HepG2 (cell line): ENCODE measurements around the gene COPS8. TPM values are rescaled to one million over a fixed set of nuclear protein-coding genes. Genes with fewer than 3 reads are reported as not detected.
A peak's percentile ranks its signal among the peaks of the same experiment; 100 is the strongest.

Experiments
- ESRRA ChIP-seq: sonication (generic); formaldehyde crosslinking; IDR thresholded peaks from 2 replicates; pipeline ENCODE4 v1.5.1; 2020; ENCODE audit warnings: mild to moderate bottlenecking, low read depth, missing genetic modification reagents
- HOXD1 ChIP-seq: sonication (generic); formaldehyde crosslinking; IDR thresholded peaks from 2 replicates; pipeline ENCODE4 v1.5.0; 2020; ENCODE audit warnings: missing genetic modification reagents
- KLF12 ChIP-seq: sonication (generic); formaldehyde crosslinking; IDR thresholded peaks from 2 replicates; pipeline ENCODE4 v1.4.0; 2020; ENCODE audit warnings: missing genetic modification reagents, borderline replicate concordance
- NR2F2 ChIP-seq: IDR thresholded peaks from 2 replicates; pipeline ENCODE4 v1.6.1; 2012; ENCODE audit warnings: low read depth, inconsistent platforms, borderline replicate concordance
- POLR2G ChIP-seq: fragments of 200-400 bp; formaldehyde crosslinking; IDR thresholded peaks from 2 replicates; pipeline ENCODE4 v1.6.1; 2018; ENCODE audit warnings: mild to moderate bottlenecking, low read depth, low read length, moderate library complexity
- SALL1 ChIP-seq: sonication (generic); formaldehyde crosslinking; IDR thresholded peaks from 2 replicates; pipeline ENCODE4 v1.8.0; 2022; ENCODE audit warnings: mild to moderate bottlenecking, missing genetic modification reagents
- STAG1 ChIP-seq: sonication (generic); formaldehyde crosslinking; IDR thresholded peaks from 2 replicates; pipeline ENCODE4 v1.4.0; 2020; ENCODE audit warnings: missing genetic modification reagents
- ZNF468 ChIP-seq: sonication (generic); formaldehyde crosslinking; IDR thresholded peaks from 2 replicates; pipeline ENCODE4 v1.8.0; 2022; ENCODE audit warnings: mild to moderate bottlenecking, moderate library complexity, missing genetic modification reagents
- ZNF550 ChIP-seq: sonication (generic); formaldehyde crosslinking; IDR thresholded peaks from 2 replicates; pipeline ENCODE4 v1.4.0; 2020; ENCODE audit warnings: mild to moderate bottlenecking, missing genetic modification reagents, borderline replicate concordance
- ZNF841 ChIP-seq: sonication (generic); formaldehyde crosslinking; IDR thresholded peaks from 2 replicates; pipeline ENCODE4 v1.8.1; 2023; ENCODE audit warnings: missing genetic modification reagents, borderline replicate concordance
- polyA plus RNA-seq, 8 experiments: library from polyadenylated mRNA; depleted of rRNA in 3 of 8; stranded (reverse) in 7 of 8; unstranded in 1 of 8; fragments of >200 nt; fragmentation: Illumina TruSeq in 4 of 8; extraction: Trizol in 4 of 8; gene quantifications; 2 replicates each; pipeline versions ENCODE4 v1.2.1 to v1.2.3, GENCODE V29; 2011 to 2016; ENCODE audit warnings: low read depth in 4 of 8, missing spikeins in 1 of 8, mixed read lengths in 1 of 8; ENCODE audit not compliant: insufficient read depth in 1 of 8
- total RNA-seq, 5 experiments: library from RNA; depleted of rRNA; stranded (reverse); fragments of >200 nt; fragmentation: Illumina TruSeq; extraction: Trizol; gene quantifications; 2 replicates each; pipeline ENCODE4 v1.2.3, GENCODE V29; 2016; ENCODE audit warnings: low read depth in 1 of 5
- TF ChIP-seq, protein P1 (sequence below): sonication (generic); formaldehyde crosslinking; IDR thresholded peaks from 2 replicates; pipeline ENCODE4 v1.4.0; 2020; ENCODE audit warnings: low read depth, missing genetic modification reagents
- TF ChIP-seq, protein P2 (sequence below): sonication (generic); formaldehyde crosslinking; IDR thresholded peaks from 2 replicates; pipeline ENCODE4 v1.8.0; 2022; ENCODE audit warnings: missing genetic modification reagents, mild to moderate bottlenecking, inconsistent platforms, borderline replicate concordance
- TF ChIP-seq, protein P3 (sequence below): sonication (generic); formaldehyde crosslinking; IDR thresholded peaks from 2 replicates; pipeline ENCODE4 v1.5.0; 2020; ENCODE audit warnings: mild to moderate bottlenecking, missing genetic modification reagents, borderline replicate concordance
- TF ChIP-seq, protein P4 (sequence below): sonication (generic); formaldehyde crosslinking; IDR thresholded peaks from 2 replicates; pipeline ENCODE4 v1.4.0; 2020; ENCODE audit warnings: mild to moderate bottlenecking, missing genetic modification reagents

COPS8 gene
- total and polyA plus RNA-seq, 2 of the 13 experiments (the other 11 are each of a cell fraction or from before 2014, with no cell fraction given), result 86.3 to 96.6 TPM

DNA sequence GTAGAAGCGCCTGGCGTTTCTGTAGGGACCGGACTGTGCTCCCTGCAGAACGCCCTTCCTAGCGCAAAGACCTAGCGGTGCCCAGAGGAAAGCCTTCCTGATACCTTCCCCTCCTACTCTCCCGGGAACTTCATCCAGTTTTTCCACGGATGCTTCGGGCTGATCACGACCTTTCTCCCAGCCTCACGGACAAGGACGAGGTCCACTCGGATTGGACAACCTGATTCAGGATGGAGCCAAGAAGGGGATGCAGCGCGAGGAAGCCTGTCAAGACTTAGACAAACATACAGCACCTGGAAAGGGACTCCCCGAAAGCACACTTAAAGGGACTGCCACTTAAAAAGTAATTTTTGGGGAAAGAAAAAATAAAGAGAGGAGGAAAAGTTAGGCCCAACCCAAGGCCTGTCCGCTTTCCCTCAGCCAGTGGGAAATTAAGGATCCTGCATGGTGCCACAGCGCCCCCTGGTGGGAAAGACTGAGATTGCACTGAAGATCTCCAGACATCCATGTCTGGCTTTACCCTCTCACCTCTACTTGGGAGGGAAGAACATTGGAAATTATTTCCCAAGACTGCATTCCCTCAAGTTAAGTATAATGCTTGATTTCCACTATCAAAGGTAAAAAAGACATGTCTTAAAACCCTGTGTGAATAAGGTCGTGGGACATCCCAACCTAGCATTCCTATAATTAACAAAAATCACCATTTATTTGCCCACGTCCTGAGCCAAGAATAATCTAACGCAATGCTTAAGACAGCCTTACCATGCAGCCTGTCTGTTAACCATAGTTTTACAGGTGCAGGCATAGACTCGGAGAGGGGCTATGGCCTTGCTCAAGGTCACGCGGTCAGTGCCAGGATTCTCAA lies 13.4 kb upstream of the COPS8 start (continued):
- TF ChIP-seq, protein P1, sequence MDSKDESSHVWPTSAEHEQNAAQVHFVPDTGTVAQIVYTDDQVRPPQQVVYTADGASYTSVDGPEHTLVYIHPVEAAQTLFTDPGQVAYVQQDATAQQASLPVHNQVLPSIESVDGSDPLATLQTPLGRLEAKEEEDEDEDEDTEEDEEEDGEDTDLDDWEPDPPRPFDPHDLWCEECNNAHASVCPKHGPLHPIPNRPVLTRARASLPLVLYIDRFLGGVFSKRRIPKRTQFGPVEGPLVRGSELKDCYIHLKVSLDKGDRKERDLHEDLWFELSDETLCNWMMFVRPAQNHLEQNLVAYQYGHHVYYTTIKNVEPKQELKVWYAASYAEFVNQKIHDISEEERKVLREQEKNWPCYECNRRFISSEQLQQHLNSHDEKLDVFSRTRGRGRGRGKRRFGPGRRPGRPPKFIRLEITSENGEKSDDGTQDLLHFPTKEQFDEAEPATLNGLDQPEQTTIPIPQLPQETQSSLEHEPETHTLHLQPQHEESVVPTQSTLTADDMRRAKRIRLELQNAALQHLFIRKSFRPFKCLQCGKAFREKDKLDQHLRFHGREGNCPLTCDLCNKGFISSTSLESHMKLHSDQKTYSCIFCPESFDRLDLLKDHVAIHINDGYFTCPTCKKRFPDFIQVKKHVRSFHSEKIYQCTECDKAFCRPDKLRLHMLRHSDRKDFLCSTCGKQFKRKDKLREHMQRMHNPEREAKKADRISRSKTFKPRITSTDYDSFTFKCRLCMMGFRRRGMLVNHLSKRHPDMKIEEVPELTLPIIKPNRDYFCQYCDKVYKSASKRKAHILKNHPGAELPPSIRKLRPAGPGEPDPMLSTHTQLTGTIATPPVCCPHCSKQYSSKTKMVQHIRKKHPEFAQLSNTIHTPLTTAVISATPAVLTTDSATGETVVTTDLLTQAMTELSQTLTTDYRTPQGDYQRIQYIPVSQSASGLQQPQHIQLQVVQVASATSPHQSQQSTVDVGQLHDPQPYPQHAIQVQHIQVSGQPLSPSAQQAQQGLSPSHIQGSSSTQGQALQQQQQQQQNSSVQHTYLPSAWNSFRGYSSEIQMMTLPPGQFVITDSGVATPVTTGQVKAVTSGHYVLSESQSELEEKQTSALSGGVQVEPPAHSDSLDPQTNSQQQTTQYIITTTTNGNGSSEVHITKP (CRISPR knock-in tag), result no peak
- TF ChIP-seq POLR2G, result no peak
- TF ChIP-seq, protein P2, sequence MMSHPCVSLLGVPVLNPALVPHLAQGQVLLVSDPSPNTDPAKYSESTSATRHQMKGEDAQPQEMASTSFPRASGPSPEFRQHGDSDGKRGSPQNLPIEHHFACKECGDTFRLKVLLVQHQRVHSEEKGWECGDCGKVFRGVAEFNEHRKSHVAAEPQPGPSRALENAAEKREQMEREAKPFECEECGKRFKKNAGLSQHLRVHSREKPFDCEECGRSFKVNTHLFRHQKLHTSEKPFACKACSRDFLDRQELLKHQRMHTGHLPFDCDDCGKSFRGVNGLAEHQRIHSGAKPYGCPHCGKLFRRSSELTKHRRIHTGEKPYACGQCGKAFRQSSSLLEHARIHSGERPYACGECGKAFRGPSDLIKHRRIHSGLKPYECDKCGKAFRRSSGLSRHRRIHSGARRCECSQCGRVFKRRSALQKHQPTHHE, result no peak
- TF ChIP-seq ZNF841 (CRISPR knock-in tag), result no peak
- TF ChIP-seq, protein P3, sequence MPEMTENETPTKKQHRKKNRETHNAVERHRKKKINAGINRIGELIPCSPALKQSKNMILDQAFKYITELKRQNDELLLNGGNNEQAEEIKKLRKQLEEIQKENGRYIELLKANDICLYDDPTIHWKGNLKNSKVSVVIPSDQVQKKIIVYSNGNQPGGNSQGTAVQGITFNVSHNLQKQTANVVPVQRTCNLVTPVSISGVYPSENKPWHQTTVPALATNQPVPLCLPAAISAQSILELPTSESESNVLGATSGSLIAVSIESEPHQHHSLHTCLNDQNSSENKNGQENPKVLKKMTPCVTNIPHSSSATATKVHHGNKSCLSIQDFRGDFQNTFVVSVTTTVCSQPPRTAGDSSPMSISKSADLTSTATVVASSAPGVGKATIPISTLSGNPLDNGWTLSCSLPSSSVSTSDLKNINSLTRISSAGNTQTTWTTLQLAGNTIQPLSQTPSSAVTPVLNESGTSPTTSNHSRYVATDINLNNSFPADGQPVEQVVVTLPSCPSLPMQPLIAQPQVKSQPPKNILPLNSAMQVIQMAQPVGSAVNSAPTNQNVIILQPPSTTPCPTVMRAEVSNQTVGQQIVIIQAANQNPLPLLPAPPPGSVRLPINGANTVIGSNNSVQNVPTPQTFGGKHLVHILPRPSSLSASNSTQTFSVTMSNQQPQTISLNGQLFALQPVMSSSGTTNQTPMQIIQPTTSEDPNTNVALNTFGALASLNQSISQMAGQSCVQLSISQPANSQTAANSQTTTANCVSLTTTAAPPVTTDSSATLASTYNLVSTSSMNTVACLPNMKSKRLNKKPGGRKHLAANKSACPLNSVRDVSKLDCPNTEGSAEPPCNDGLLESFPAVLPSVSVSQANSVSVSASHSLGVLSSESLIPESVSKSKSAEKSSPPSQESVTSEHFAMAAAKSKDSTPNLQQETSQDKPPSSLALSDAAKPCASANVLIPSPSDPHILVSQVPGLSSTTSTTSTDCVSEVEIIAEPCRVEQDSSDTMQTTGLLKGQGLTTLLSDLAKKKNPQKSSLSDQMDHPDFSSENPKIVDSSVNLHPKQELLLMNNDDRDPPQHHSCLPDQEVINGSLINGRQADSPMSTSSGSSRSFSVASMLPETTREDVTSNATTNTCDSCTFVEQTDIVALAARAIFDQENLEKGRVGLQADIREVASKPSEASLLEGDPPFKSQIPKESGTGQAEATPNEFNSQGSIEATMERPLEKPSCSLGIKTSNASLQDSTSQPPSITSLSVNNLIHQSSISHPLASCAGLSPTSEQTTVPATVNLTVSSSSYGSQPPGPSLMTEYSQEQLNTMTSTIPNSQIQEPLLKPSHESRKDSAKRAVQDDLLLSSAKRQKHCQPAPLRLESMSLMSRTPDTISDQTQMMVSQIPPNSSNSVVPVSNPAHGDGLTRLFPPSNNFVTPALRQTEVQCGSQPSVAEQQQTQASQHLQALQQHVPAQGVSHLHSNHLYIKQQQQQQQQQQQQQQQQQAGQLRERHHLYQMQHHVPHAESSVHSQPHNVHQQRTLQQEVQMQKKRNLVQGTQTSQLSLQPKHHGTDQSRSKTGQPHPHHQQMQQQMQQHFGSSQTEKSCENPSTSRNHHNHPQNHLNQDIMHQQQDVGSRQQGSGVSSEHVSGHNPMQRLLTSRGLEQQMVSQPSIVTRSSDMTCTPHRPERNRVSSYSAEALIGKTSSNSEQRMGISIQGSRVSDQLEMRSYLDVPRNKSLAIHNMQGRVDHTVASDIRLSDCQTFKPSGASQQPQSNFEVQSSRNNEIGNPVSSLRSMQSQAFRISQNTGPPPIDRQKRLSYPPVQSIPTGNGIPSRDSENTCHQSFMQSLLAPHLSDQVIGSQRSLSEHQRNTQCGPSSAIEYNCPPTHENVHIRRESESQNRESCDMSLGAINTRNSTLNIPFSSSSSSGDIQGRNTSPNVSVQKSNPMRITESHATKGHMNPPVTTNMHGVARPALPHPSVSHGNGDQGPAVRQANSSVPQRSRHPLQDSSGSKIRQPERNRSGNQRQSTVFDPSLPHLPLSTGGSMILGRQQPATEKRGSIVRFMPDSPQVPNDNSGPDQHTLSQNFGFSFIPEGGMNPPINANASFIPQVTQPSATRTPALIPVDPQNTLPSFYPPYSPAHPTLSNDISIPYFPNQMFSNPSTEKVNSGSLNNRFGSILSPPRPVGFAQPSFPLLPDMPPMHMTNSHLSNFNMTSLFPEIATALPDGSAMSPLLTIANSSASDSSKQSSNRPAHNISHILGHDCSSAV, result no peak
- TF ChIP-seq HOXD1 (CRISPR knock-in tag), result no peak
- no peak for TF ChIP-seq ZNF550 (CRISPR knock-in tag)
- TF ChIP-seq SALL1 (CRISPR knock-in tag), result no peak
- TF ChIP-seq ESRRA (CRISPR knock-in tag), result no peak
- no peak for TF ChIP-seq ZNF468 (CRISPR knock-in tag)
- TF ChIP-seq KLF12 (CRISPR knock-in tag), result no peak
- TF ChIP-seq NR2F2, result no peak
- TF ChIP-seq, protein P4, sequence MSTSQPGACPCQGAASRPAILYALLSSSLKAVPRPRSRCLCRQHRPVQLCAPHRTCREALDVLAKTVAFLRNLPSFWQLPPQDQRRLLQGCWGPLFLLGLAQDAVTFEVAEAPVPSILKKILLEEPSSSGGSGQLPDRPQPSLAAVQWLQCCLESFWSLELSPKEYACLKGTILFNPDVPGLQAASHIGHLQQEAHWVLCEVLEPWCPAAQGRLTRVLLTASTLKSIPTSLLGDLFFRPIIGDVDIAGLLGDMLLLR (CRISPR knock-in tag), result no peak
- TF ChIP-seq STAG1, result peak; percentile 92
